Measurements from ENCODE around the gene NBPF1. TPM values are rescaled to one million over a fixed set of nuclear protein-coding genes. Genes with fewer than 3 reads are reported as not detected.
A peak's percentile ranks its signal among the peaks of the same experiment; 100 is the strongest.

Gene NBPF1
- total and polyA plus RNA-seq, 9 of the 15 experiments (the other 6 are each of a cell fraction or from before 2014, with no cell fraction given) = 5.2 to 42.6 (median 24.1) TPM

DNA sequence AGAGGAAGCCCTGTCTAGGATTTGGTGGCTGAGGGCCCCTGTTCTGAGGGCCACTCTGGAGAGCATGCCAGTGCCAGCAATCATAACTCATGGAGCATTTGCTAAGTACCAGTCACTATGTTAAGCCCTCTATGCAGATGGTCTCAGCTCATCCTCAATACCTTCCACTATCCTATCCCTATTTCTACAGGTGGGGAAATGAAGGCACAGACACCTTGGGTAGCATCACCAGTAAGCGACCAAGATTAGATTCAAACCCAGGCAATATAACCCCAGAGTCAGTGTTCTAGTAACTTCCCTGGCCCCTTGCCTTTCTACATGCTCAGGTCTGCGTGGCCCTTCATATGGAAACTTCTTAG, 7.9 kb upstream of the NBPF1 start (continued):
- no peak for TF ChIP-seq ZNF592 (IDR thresholded peaks at IDR 0.05)
- TF ChIP-seq, protein P1, sequence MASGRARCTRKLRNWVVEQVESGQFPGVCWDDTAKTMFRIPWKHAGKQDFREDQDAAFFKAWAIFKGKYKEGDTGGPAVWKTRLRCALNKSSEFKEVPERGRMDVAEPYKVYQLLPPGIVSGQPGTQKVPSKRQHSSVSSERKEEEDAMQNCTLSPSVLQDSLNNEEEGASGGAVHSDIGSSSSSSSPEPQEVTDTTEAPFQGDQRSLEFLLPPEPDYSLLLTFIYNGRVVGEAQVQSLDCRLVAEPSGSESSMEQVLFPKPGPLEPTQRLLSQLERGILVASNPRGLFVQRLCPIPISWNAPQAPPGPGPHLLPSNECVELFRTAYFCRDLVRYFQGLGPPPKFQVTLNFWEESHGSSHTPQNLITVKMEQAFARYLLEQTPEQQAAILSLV (tag; IDR thresholded peaks at IDR 0.05) = no peak
- TF ChIP-seq SIN3A (IDR thresholded peaks at IDR 0.05; ENCODE audit: borderline replicate concordance in 2 of 2, control insufficient read depth in 1 of 2, low read depth in 2 of 2, low read length in 2 of 2) = peak in 1 of 2 experiments; percentile 77; a peak in 1 of 4 replicates
- no peak for TF ChIP-seq TCF7 (IDR thresholded peaks at IDR 0.05; ENCODE audit: borderline replicate concordance)
- TF ChIP-seq MXD1 (CRISPR knock-in tag; IDR thresholded peaks at IDR 0.05; ENCODE audit: borderline replicate concordance, poor library complexity, severe bottlenecking) = no peak
- TF ChIP-seq ELF4 (CRISPR knock-in tag; IDR thresholded peaks at IDR 0.05) = no peak
- no peak for TF ChIP-seq ZNF644 (tag; IDR thresholded peaks at IDR 0.05; ENCODE audit: low read depth)
- no peak for TF ChIP-seq ZNF12 (CRISPR knock-in tag; IDR thresholded peaks at IDR 0.05)
- TF ChIP-seq NR0B1 (IDR thresholded peaks at IDR 0.05; ENCODE audit: partially characterized antibody) = no peak
- TF ChIP-seq U2AF2 (optimal IDR thresholded peaks at IDR 0.05; ENCODE audit: low read depth, low read length) = no peak
- TF ChIP-seq MAFF (IDR thresholded peaks at IDR 0.05; ENCODE audit: low read length) = no peak
- TF ChIP-seq NR4A1 (CRISPR knock-in tag; IDR thresholded peaks at IDR 0.05) = no peak
- no peak for TF ChIP-seq NR4A1 (tag; IDR thresholded peaks at IDR 0.05)
- TF ChIP-seq HDAC3 (IDR thresholded peaks at IDR 0.05; ENCODE audit: borderline replicate concordance, partially characterized antibody) = no peak
- no peak for TF ChIP-seq USF2 (CRISPR knock-in tag; IDR thresholded peaks at IDR 0.05)
- no peak for TF ChIP-seq YBX1 (IDR thresholded peaks at IDR 0.05)
- no peak for TF ChIP-seq CXXC5 (CRISPR knock-in tag; IDR thresholded peaks at IDR 0.05)
- no peak for TF ChIP-seq NFRKB (IDR thresholded peaks at IDR 0.05; ENCODE audit: low read depth)
- TF ChIP-seq SRSF1 (IDR thresholded peaks at IDR 0.05; ENCODE audit: low read depth, low read length) = no peak
- TF ChIP-seq, protein P2, sequence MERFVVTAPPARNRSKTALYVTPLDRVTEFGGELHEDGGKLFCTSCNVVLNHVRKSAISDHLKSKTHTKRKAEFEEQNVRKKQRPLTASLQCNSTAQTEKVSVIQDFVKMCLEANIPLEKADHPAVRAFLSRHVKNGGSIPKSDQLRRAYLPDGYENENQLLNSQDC (CRISPR knock-in tag; IDR thresholded peaks at IDR 0.05) = no peak
